GM12875 (cell line): ENCODE measurements around the gene CLIC6.

Source experiments
- H3K4me3 ChIP-seq: one replicate; pipeline ENCODE4 v1.5.1; 2011; ENCODE audit warnings: low read depth, low read length, control low read depth
- TF ChIP-seq, protein P1 (sequence below): IDR thresholded peaks from 2 replicates; pipeline ENCODE4 v1.5.1; 2011; ENCODE audit warnings: low read depth, mild to moderate bottlenecking, control low read depth, inconsistent platforms, low read length, moderate library complexity, borderline replicate concordance; ENCODE audit not compliant: insufficient read depth

The CLIC6 gene

DNA sequence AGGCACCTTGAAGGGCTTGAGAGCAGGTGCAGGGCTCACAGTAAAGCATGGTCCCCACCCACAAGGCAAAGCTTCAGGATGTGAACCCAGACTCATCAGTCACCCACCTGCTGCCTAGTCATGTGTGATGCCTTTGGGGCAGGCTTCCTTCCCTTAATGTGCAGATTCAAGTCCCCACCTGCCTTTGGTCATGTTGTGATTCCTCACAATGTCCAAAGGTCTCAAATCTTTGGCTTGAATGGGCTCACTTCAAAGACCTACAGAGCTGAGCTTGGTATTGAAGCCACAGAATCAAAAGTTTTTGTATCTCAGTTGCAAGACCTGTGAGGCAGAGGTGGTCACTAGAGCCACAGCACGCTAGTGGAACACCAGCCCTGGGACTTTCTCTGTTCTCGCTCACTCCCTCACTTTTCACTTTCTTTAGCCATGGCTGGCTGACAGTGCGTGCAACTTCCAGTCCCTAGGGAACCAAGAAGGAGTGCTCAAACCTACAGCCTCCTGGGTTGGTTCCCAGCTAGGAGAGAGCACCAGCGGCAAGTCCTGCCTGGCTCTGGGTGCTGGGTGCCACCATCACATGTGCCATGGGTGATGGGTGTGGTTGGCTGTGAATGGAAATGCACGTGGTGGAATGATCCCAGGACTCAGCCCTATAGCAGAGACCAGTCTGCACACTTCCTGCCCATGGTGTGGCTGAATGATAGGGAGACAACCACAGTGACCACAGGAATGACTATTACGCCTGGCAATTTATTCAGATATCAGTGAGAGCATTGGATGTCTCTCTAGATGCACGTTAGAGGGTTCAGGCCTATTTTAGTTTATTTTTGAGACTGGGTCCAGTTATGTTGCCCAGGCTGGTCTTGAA is 26.4 kb upstream of the CLIC6 start:
- TF ChIP-seq, protein P1, sequence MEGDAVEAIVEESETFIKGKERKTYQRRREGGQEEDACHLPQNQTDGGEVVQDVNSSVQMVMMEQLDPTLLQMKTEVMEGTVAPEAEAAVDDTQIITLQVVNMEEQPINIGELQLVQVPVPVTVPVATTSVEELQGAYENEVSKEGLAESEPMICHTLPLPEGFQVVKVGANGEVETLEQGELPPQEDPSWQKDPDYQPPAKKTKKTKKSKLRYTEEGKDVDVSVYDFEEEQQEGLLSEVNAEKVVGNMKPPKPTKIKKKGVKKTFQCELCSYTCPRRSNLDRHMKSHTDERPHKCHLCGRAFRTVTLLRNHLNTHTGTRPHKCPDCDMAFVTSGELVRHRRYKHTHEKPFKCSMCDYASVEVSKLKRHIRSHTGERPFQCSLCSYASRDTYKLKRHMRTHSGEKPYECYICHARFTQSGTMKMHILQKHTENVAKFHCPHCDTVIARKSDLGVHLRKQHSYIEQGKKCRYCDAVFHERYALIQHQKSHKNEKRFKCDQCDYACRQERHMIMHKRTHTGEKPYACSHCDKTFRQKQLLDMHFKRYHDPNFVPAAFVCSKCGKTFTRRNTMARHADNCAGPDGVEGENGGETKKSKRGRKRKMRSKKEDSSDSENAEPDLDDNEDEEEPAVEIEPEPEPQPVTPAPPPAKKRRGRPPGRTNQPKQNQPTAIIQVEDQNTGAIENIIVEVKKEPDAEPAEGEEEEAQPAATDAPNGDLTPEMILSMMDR: no peak
- peak overlapping the region; percentile 16 for H3K4me3 ChIP-seq

DNA sequence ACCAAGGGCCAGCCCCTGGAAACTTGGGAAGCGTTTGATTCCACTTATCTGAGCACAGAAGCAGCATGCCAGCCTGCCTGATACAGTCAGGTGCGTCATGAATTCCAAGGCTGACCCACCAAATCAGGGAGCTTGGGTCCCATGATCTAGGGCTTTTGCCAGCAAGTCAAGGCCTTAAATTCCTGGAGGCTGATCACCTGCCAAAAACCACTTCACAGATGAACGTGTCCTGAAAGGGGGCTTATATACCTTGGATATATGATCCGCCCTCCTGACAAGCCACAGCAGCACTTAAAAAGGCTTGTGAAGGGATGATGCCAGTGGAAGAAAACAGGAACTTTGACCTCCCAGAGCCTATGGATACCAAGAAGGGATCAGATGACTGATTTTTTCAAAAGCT is 24.0 kb upstream of the CLIC6 start:
- H3K4me3 ChIP-seq: no peak overlapping the region
- TF ChIP-seq, protein P1: no peak

DNA sequence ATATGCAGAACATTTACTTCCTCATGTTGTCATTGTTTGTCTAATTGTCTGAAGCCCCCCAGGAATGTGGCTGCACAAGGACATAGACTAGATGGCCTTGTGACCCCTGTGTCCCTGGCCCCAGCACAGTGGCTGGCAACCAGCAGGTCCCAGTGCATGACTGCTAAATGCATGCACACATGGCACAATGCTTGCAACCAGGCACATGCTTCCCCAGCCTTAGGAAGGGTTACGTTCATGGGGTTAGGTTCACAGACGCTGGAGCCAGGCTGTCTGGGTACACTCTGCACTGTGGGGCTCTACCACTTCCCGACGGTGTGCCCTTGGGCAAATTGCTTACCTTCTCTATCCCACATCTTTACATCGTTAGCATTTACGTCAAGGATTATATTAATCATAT is 21.2 kb upstream of the CLIC6 start:
- H3K4me3 ChIP-seq: no peak overlapping the region
- TF ChIP-seq, protein P1: no peak

DNA sequence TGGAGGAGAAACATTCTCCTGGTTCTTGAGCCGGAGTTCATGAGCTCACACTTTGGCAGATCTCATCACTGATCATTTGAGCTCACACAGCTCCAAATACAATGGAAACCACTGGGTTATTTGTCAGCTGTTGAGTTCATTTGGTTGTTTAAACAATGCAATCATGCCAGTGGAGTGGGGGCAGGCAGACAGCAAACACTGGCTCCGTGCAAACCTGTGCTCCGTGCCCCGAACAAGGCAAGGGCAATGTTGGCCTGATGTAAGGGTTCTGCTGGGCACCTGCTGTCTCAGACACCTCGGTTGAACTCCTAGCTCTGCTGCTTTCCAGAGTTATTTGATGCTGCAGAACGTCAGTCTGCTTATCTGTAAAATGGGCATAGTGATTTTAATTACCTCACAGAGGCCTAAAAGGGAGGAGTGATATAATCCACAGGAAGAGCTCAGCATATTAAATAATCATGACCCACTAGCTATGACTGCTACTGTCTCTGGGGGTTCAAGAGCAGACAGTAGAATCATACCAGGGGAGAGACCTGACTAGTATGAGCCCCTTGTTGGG is 20.0 kb upstream of the CLIC6 start:
- H3K4me3 ChIP-seq: no peak overlapping the region
- TF ChIP-seq, protein P1: no peak

DNA sequence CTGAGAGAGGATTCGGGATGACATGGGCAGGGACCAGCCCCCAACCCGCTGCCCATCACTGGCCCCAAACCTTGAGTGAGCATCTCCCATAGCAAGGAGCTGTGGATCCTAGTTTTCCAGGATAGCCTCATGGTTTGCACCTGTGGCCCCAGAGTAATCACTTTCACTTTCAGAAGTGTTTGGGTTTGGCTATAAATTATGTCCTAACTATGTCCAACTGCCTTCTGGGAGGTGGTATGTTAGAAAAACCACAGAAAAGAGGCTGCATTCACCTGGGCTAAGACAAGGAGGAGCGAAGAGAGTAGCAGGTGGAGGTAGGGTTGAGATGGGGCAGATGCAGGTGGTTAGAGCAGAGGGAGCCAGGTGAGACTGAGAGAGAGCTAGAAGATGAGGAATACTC is 19.4 kb upstream of the CLIC6 start:
- H3K4me3 ChIP-seq: no peak overlapping the region
- TF ChIP-seq, protein P1: no peak

DNA sequence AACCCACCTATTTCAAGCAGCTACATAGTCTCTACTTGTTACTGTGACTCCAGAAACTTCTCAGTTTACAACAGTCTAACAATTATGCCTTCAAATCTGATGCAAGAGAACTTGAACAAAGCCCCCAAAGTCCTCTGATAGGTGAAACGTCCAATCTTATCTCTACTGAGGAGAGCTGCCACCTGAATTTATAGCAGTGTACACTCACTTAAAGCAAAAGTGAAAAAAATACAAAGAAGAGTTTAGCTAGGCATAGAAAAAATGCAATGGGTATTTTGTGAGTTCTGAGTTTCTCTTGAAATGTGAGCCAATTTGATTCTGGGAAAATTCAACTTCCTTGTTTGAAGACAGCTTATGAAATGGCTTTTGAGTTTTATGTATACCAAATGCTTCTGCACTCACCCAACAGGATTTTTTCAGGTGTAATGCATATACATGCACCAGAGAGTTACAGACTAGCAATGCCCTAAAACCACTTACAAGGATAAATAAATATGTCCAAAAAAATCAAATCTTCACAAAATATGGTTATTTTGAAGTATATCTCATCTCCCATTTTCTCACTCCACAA is 17.8 kb upstream of the CLIC6 start:
- H3K4me3 ChIP-seq: no peak overlapping the region
- TF ChIP-seq, protein P1: no peak
